Activated CD4-positive, alpha-beta T cell treated with anti-CD3 and anti-CD28 coated beads for 4 hours (primary cell): ENCODE results near the gene COPS4.
"Not testable (repeated sequence)": the region's sequence is repeated elsewhere in the genome, so short reads cannot be mapped to it uniquely, and the experiment has no call there.

Experiments
- DNase-seq, 2 donors: peaks; one replicate each; pipeline ENCODE4 v3.0.0-alpha.2; 2020

The COPS4 gene

GRCh38 chr4:83034630-83035494 lies at the start of gene COPS4:
TSS of gene COPS4 (plus strand) at chr4:83035183. CDS start at chr4:83035225, 42 bp downstream.
- peak; percentile 92 to 96 for DNase-seq

GRCh38 chr4:82987519-82987918 lies 47.5 kb upstream of the COPS4 start:
- not testable (repeated sequence) for DNase-seq

GRCh38 chr4:82988323-82988832 lies 46.6 kb upstream of the COPS4 start:
- no peak for DNase-seq

- no peak for DNase-seq
These were observed 45.2 kb upstream of the COPS4 start for GRCh38 chr4:82989575-82990429.

GRCh38 chr4:82994834-82995233 lies 40.1 kb upstream of the COPS4 start:
- no peak for DNase-seq

- DNase-seq = no peak
These were observed 36.1 kb upstream of the COPS4 start for GRCh38 chr4:82998898-82999297.

GRCh38 chr4:83002329-83002728 lies 32.7 kb upstream of the COPS4 start:
- DNase-seq = no peak

- DNase-seq = not testable (repeated sequence)
These were observed 31.8 kb upstream of the COPS4 start for GRCh38 chr4:83003044-83003791.

- DNase-seq = no peak
These were observed 25.5 kb upstream of the COPS4 start for GRCh38 chr4:83009529-83009928.

- peak in 1 of 2 donors; percentile 5 for DNase-seq
These were observed 24.9 kb upstream of the COPS4 start for GRCh38 chr4:83010111-83010521.

GRCh38 chr4:83010522-83011318 lies 24.3 kb upstream of the COPS4 start, which contains the start of gene LIN54:
TSS of gene LIN54 (minus strand) at chr4:83010823. CDS start at chr4:82984844, 25,979 bp downstream.
- DNase-seq = peak; percentile 81 to 83

- no peak for DNase-seq
These were observed 23.2 kb upstream of the COPS4 start for GRCh38 chr4:83011689-83012199.

GRCh38 chr4:83012200-83012686 lies 22.7 kb upstream of the COPS4 start:
- peak in 1 of 2 donors; percentile 14 for DNase-seq

GRCh38 chr4:83012687-83013419 lies 22.1 kb upstream of the COPS4 start:
- peak; percentile 95 to 96 for DNase-seq

- no peak for DNase-seq
These were observed 21.5 kb upstream of the COPS4 start for GRCh38 chr4:83013420-83013867.

- no peak for DNase-seq
These were observed 21.1 kb upstream of the COPS4 start for GRCh38 chr4:83013902-83014301.

GRCh38 chr4:83019794-83020494 lies 15.0 kb upstream of the COPS4 start:
- no peak for DNase-seq

GRCh38 chr4:83022724-83023450 lies 12.1 kb upstream of the COPS4 start:
- DNase-seq = no peak

GRCh38 chr4:83023599-83023998 lies 11.4 kb upstream of the COPS4 start:
- not testable (repeated sequence) for DNase-seq
